Fibroblast of lung (primary cell): Measurements from ENCODE around the gene IER3.

Experiments used
- EZH2 ChIP-seq: IDR thresholded peaks from 2 replicates; pipeline ENCODE4 v1.5.1; 2012; ENCODE audit warnings: low read length, control low read depth, mild to moderate bottlenecking; ENCODE audit errors: missing control alignments
- TF ChIP-seq, protein P1 (sequence below), 2 donors: IDR thresholded peaks in 1 of 2; conservative IDR thresholded peaks in 1 of 2; 1 replicate in 1 of 2; 2 replicates in 1 of 2; pipeline ENCODE4 v1.5.1; 2011 to 2012; ENCODE audit warnings: low read length in 2 of 2, control low read depth in 1 of 2, inconsistent platforms in 1 of 2, low read depth in 1 of 2, mild to moderate bottlenecking in 1 of 2

DNA sequence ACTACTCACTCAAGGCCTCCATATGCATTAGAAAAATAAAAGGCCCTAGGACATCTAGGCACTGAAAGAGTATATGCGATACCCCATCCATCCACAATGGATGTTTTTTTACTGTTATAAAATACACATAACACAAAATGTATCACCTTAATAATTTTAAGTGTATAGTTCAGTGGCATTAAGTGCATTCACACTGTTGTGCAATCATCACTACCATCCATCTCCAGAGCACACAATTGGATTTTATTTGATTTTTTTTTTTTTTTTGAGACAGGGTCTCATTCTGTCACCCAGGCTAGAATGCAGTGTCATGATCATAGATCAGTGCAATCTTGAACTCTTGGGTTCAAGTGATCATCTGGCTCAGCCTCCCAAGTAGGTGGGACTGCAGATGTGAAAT, 30.1 kb downstream of the IER3 start:
- TF ChIP-seq, protein P1, sequence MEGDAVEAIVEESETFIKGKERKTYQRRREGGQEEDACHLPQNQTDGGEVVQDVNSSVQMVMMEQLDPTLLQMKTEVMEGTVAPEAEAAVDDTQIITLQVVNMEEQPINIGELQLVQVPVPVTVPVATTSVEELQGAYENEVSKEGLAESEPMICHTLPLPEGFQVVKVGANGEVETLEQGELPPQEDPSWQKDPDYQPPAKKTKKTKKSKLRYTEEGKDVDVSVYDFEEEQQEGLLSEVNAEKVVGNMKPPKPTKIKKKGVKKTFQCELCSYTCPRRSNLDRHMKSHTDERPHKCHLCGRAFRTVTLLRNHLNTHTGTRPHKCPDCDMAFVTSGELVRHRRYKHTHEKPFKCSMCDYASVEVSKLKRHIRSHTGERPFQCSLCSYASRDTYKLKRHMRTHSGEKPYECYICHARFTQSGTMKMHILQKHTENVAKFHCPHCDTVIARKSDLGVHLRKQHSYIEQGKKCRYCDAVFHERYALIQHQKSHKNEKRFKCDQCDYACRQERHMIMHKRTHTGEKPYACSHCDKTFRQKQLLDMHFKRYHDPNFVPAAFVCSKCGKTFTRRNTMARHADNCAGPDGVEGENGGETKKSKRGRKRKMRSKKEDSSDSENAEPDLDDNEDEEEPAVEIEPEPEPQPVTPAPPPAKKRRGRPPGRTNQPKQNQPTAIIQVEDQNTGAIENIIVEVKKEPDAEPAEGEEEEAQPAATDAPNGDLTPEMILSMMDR (conservative IDR thresholded peaks at IDR 0.05 in 1 of 2, IDR thresholded peaks at IDR 0.05 in 1 of 2; ENCODE audit: low read depth in 1 of 2, low read length in 2 of 2), result no peak
- no peak for TF ChIP-seq EZH2
